GF-D8 (cell line): ENCODE measurements around the gene PPFIBP2.

Experiments used
- DNase-seq: peaks from one replicate; lab custom pipeline; 2025; lab: John Stamatoyannopoulos, UW

Gene PPFIBP2

GRCh38 chr11:7667460-7667859 is 153.7 kb downstream of the PPFIBP2 start:
- no peak for DNase-seq

GRCh38 chr11:7668464-7668863 is 154.7 kb downstream of the PPFIBP2 start:
- DNase-seq = no peak

- DNase-seq = no peak
These were observed 155.1 kb downstream of the PPFIBP2 start for GRCh38 chr11:7668911-7669310.

- no peak for DNase-seq
These were observed 156.8 kb downstream of the PPFIBP2 start for GRCh38 chr11:7670641-7671040.

- no peak for DNase-seq
These were observed 157.8 kb downstream of the PPFIBP2 start for GRCh38 chr11:7671347-7672215.

- no peak for DNase-seq
These were observed 158.6 kb downstream of the PPFIBP2 start for GRCh38 chr11:7672276-7672959.

GRCh38 chr11:7672960-7673723 is 159.3 kb downstream of the PPFIBP2 start, which contains the start of gene CYB5R2:
Gene CYB5R2 (minus strand): TSS chr11:7673500. CDS start chr11:7672825, 675 bp downstream.
- DNase-seq = no peak

GRCh38 chr11:7673724-7674434 is 160.1 kb downstream of the PPFIBP2 start:
- no peak for DNase-seq

- no peak for DNase-seq
These were observed 161.8 kb downstream of the PPFIBP2 start for GRCh38 chr11:7675631-7676030.

- DNase-seq = no peak
These were observed 163.3 kb downstream of the PPFIBP2 start for GRCh38 chr11:7677071-7677470.

- no peak for DNase-seq
These were observed 164.0 kb downstream of the PPFIBP2 start for GRCh38 chr11:7677796-7678201.

- no peak for DNase-seq
These were observed 169.8 kb downstream of the PPFIBP2 start for GRCh38 chr11:7683571-7683970.

- DNase-seq = no peak
These were observed 173.0 kb downstream of the PPFIBP2 start for GRCh38 chr11:7686761-7687160.

GRCh38 chr11:7687386-7687785 is 173.6 kb downstream of the PPFIBP2 start:
- no peak for DNase-seq

- DNase-seq = no peak
These were observed 174.5 kb downstream of the PPFIBP2 start for GRCh38 chr11:7688238-7688826.

GRCh38 chr11:7689239-7689638 is 175.4 kb downstream of the PPFIBP2 start:
- DNase-seq = no peak

GRCh38 chr11:7690648-7691047 is 176.8 kb downstream of the PPFIBP2 start:
- no peak for DNase-seq

GRCh38 chr11:7691759-7692350 is 178.1 kb downstream of the PPFIBP2 start:
- DNase-seq = no peak

- DNase-seq = no peak
These were observed 178.6 kb downstream of the PPFIBP2 start for GRCh38 chr11:7692426-7692825.

GRCh38 chr11:7694235-7694634 is 180.4 kb downstream of the PPFIBP2 start:
- no peak for DNase-seq

GRCh38 chr11:7696424-7696823 is 182.6 kb downstream of the PPFIBP2 start:
- DNase-seq = no peak
